Gastrocnemius medialis (tissue), 4 donors: ENCODE results near the gene OR52L1. TPM values are rescaled to one million over a fixed set of nuclear protein-coding genes. Genes with fewer than 3 reads are reported as not detected.

Experiments used
- ATAC-seq, 2 donors: fragments of 150-250 bp; one replicate each; pipeline ENCODE4 v1.9.1; 2016
- DNase-seq, 2 donors: peaks; one replicate each; pipeline ENCODE4 v3.0.0-alpha.2; 2019
- H3K27ac ChIP-seq, 4 donors: fragments of 200-600 bp; sonication (generic); 1 replicate in 1 of 4; 2 replicates in 3 of 4; pipeline ENCODE4 v1.5.1; 2016 to 2018; ENCODE audit warnings: mild to moderate bottlenecking in 2 of 4, moderate library complexity in 1 of 4
- H3K27me3 ChIP-seq, 3 donors: fragments of 200-600 bp; sonication (generic) in 2 of 3; 1 replicate in 1 of 3; 2 replicates in 2 of 3; pipeline versions ENCODE4 v1.5.1 to v1.6.0; 2016 to 2019; ENCODE audit warnings: mild to moderate bottlenecking in 1 of 3, moderate library complexity in 1 of 3
- H3K36me3 ChIP-seq, 2 donors: fragments of 200-600 bp; sonication (generic) in 1 of 2; one replicate each; pipeline ENCODE4 v1.5.1; 2017 to 2018
- H3K4me1 ChIP-seq, 2 donors: fragments of 200-600 bp; sonication (generic) in 1 of 2; one replicate each; pipeline ENCODE4 v1.5.1; 2016 to 2017; ENCODE audit warnings: mild to moderate bottlenecking in 2 of 2
- H3K4me3 ChIP-seq, 4 donors: fragments of 200-600 bp; sonication (generic) in 3 of 4; 1 replicate in 1 of 4; 2 replicates in 3 of 4; pipeline ENCODE4 v1.5.1; 2016 to 2019; ENCODE audit warnings: mild to moderate bottlenecking in 2 of 4
- H3K9me3 ChIP-seq, 3 donors: fragments of 200-600 bp; sonication (generic) in 2 of 3; 1 replicate in 1 of 3; 2 replicates in 2 of 3; pipeline ENCODE4 v1.5.1; 2016 to 2019
- CTCF ChIP-seq, 5 experiments: fragments of 450-650 bp in 3 of 5; fragments of 200-600 bp in 2 of 5; sonication (generic) in 2 of 5; IDR thresholded peaks in 4 of 5; conservative IDR thresholded peaks in 1 of 5; 1 replicate in 4 of 5; 2 replicates in 1 of 5; pipeline ENCODE4 v1.5.1; 2016 to 2019; ENCODE audit warnings: antibody characterized with exemption in 5 of 5, mild to moderate bottlenecking in 3 of 5, moderate library complexity in 3 of 5
- POLR2A ChIP-seq, 2 donors: fragments of 450-650 bp; IDR thresholded peaks; one replicate each; pipeline ENCODE4 v1.6.1; 2017; ENCODE audit warnings: antibody characterized with exemption in 2 of 2, mild to moderate bottlenecking in 2 of 2, moderate library complexity in 2 of 2
- in situ Hi-C, 4 donors: fragments of 200-750 bp; cut with MboI; loops; one replicate each; pipeline versions ENCODE4 v1.15.0 to v1.8.0; 2017; ENCODE audit warnings: low sequenced_read_pairs in 4 of 4
- intact Hi-C: fragments of 100-400 bp; cut with DNase I; formaldehyde crosslinking; loops from one replicate; pipeline ENCODE4 v1.15.1; 2023; ENCODE audit warnings: low total_unique reads
- total RNA-seq, 4 donors: library from RNA; depleted of rRNA; stranded (reverse); fragments of >200 nt; gene quantifications; one replicate each; pipeline versions ENCODE4 v1.1.0 to v1.2.3, GENCODE V29; 2016

Gene OR52L1
- total RNA-seq, 4 donors from 2014 or later: not detected

GRCh38 chr11:6022956-6023355 is 36.2 kb upstream of the OR52L1 start:
- TF ChIP-seq CTCF (IDR thresholded peaks at IDR 0.05 in 4 of 5, conservative IDR thresholded peaks at IDR 0.05 in 1 of 5): peak in 3 of 5 experiments; percentile 17 to 43 (median 39)
- no peak for TF ChIP-seq POLR2A (IDR thresholded peaks at IDR 0.05)
- H3K4me1 ChIP-seq: no peaks in the 10 kb centered on the region
- in situ Hi-C loops (loop anchor here (10.0 to 25.0 kb wide), 3 partner anchors 289 to 339 kb away; partner anchors contain the start of gene CAVIN3 (in 1 of the 4)), intact Hi-C loops (loop anchor here (5.0 kb wide), 1 partner anchor 339 kb away; no protein-coding TSS in a partner anchor)
- H3K4me3 ChIP-seq: no peak overlapping the region
- H3K9me3 ChIP-seq: no peaks in the 10 kb centered on the region
- DNase-seq (no peak), ATAC-seq (no peak)
- no peaks in the 10 kb centered on the region for H3K27me3 ChIP-seq
- no peak overlapping the region for H3K27ac ChIP-seq
- H3K36me3 ChIP-seq: no peaks in the 10 kb centered on the region

GRCh38 chr11:6013042-6013441 is 26.3 kb upstream of the OR52L1 start:
- Histone ChIP-seq H3K36me3 (no peaks in the 10 kb centered on the region), H3K4me3 (no peak overlapping the region), H3K4me1 (no peaks in the 10 kb centered on the region), H3K27me3 (peaks cover 0 to 2% (median 0%) of the 10 kb centered on the region in 3 donors), H3K9me3 (no peaks in the 10 kb centered on the region), H3K27ac (no peak overlapping the region)
- TF ChIP-seq POLR2A (IDR thresholded peaks at IDR 0.05): no peak
- TF ChIP-seq CTCF (IDR thresholded peaks at IDR 0.05 in 4 of 5, conservative IDR thresholded peaks at IDR 0.05 in 1 of 5): no peak
- no peak for DNase-seq
- in situ Hi-C loops (loop anchor here in 2 of 4 donors (25.0 kb wide), 2 partner anchors 299 to 349 kb away; partner anchors contain the start of gene CAVIN3 (in 1 of the 2)), intact Hi-C loops (no loop called here)
- no peak for ATAC-seq

GRCh38 chr11:6012035-6012668 is 25.4 kb upstream of the OR52L1 start:
- no peak for ATAC-seq
- in situ Hi-C loops (loop anchor here in 2 of 4 donors (25.0 kb wide), 2 partner anchors 300 to 350 kb away; partner anchors contain the start of gene CAVIN3 (in 1 of the 2)), intact Hi-C loops (no loop called here)
- DNase-seq: no peak
- Histone ChIP-seq H3K27ac (no peak overlapping the region), H3K4me3 (no peak overlapping the region), H3K4me1 (no peaks in the 10 kb centered on the region), H3K9me3 (no peaks in the 10 kb centered on the region), H3K27me3 (peaks cover 0 to 2% (median 0%) of the 10 kb centered on the region in 3 donors), H3K36me3 (no peaks in the 10 kb centered on the region)
- TF ChIP-seq CTCF (IDR thresholded peaks at IDR 0.05 in 4 of 5, conservative IDR thresholded peaks at IDR 0.05 in 1 of 5) (no peak), POLR2A (IDR thresholded peaks at IDR 0.05) (no peak)

GRCh38 chr11:6006846-6007245 is 20.1 kb upstream of the OR52L1 start, which contains the start of gene OR56A4:
OR56A4 (minus strand) TSS chr11:6006946; CDS start chr11:6002992, 3,954 bp downstream.
- Histone ChIP-seq H3K4me3 (no peak within 1 kb of the TSS), H3K27ac (no peak within 1 kb of the TSS), H3K27me3 (no peaks in the 10 kb centered on the region), H3K36me3 (no peaks in the 10 kb centered on the region), H3K9me3 (no peaks in the 10 kb centered on the region), H3K4me1 (no peaks in the 10 kb centered on the region)
- DNase-seq (no peak), ATAC-seq (no peak)
- no peak for TF ChIP-seq CTCF (IDR thresholded peaks at IDR 0.05 in 4 of 5, conservative IDR thresholded peaks at IDR 0.05 in 1 of 5)
- TF ChIP-seq POLR2A (IDR thresholded peaks at IDR 0.05): no peak
- intact Hi-C loops: no loop called here
- in situ Hi-C loops: loop anchor here in 2 of 4 donors (25.0 kb wide), 2 partner anchors 305 to 355 kb away; partner anchors contain the start of gene CAVIN3 (in 1 of the 2)
